ENCODE measurements around the gene FANCB. TPM values are rescaled to one million over a fixed set of nuclear protein-coding genes. Genes with fewer than 3 reads are reported as not detected.
A peak's percentile ranks its signal among the peaks of the same experiment; 100 is the strongest.

Gene FANCB
- total and polyA plus RNA-seq, 2 of the 8 experiments (the other 6 are each of a cell fraction or from before 2014, with no cell fraction given), result 1.9 to 13.8 TPM

- Histone ChIP-seq H2BK120ac (replicated peaks; ENCODE audit: low read depth, low read length) (no peak overlapping the region), H4K91ac (replicated peaks; ENCODE audit: insufficient read length, low read length) (no peak overlapping the region), H3K4me1 (replicated peaks in 1 of 4; ENCODE audit: control insufficient read depth in 3 of 4, insufficient read depth in 4 of 4, low read length in 3 of 4) (no peaks in the 10 kb centered on the region), H3K18ac (ENCODE audit: extremely low read depth, low read length) (no peak overlapping the region), H3K56ac (replicated peaks; ENCODE audit: insufficient read length, low read depth, low read length) (no peak overlapping the region), H3K4me2 (ENCODE audit: insufficient read depth in 1 of 2, low read depth in 2 of 2, low read length in 2 of 2) (peak overlapping the region; percentile 35 to 63), H2BK5ac (ENCODE audit: low read depth, low read length) (no peak overlapping the region), H4K8ac (ENCODE audit: extremely low read depth, insufficient read depth, low read length) (no peak overlapping the region), H3K79me1 (ENCODE audit: low read depth, low read length) (no peaks in the 10 kb centered on the region), H3K36me3 (ENCODE audit: control insufficient read depth in 2 of 4, insufficient read depth in 4 of 4, low read length in 3 of 4) (peaks cover 0 to 4% (median under 1%) of the 10 kb centered on the region in 4 experiments; a peak in 3 of 8 replicates), H3K27ac (ENCODE audit: low read depth, low read length) (no peak overlapping the region), H3K23me2 (ENCODE audit: low read depth, low read length) (0 out of 2 replicates have a peak, but pooled peaks cover 5% of the 10 kb centered on the region), H3K9ac (replicated peaks in 1 of 4; ENCODE audit: extremely low read depth in 1 of 4, low read depth in 3 of 4, low read length in 3 of 4) (peak overlapping the region in 2 of 4 experiments; percentile 63 to 77; a peak in 4 of 7 replicates), H2BK20ac (ENCODE audit: low read length) (no peak overlapping the region), H3K4me3 (ENCODE audit: extremely low read depth in 1 of 4, insufficient read depth in 2 of 4, low read depth in 3 of 4, low read length in 4 of 4) (peak overlapping the region; percentile 65 to 85 (median 72)), H3K79me2 (ENCODE audit: control insufficient read depth in 1 of 2, insufficient read depth in 2 of 2, low read length in 2 of 2) (peaks cover 0 to 57% of the 10 kb centered on the region in 2 experiments; a peak in 2 of 4 replicates), H2AFZ (ENCODE audit: low read length) (no peak overlapping the region), H4K5ac (ENCODE audit: insufficient read length, low read depth, low read length) (no peak overlapping the region), H3K4ac (replicated peaks; ENCODE audit: insufficient read length, low read depth, low read length) (no peak overlapping the region), H2BK15ac (ENCODE audit: low read length) (no peak overlapping the region), H3K27me3 (replicated peaks in 1 of 4; ENCODE audit: control insufficient read depth in 3 of 4, extremely low read depth in 1 of 4, insufficient read depth in 3 of 4, low read length in 3 of 4) (no peaks in the 10 kb centered on the region), H3K9me3 (ENCODE audit: insufficient read depth in 2 of 2, low read depth in 1 of 2, low read length in 1 of 2) (no peaks in the 10 kb centered on the region; a peak in 1 of 4 replicates), H2BK12ac (ENCODE audit: low read depth, low read length) (no peak overlapping the region), H3K14ac (ENCODE audit: insufficient read length) (no peak overlapping the region), H2AK5ac (ENCODE audit: low read depth, low read length) (no peak overlapping the region), H3K23ac (ENCODE audit: insufficient read length) (no peak overlapping the region), H4K20me1 (replicated peaks in 1 of 2; ENCODE audit: control insufficient read depth in 1 of 2, insufficient read depth in 2 of 2, low read length in 2 of 2) (no peaks in the 10 kb centered on the region)
- POLR2A ChIA-PET (ENCODE audit: partially characterized antibody), result no interaction called here
- DNase-seq (ENCODE audit: low read depth in 1 of 2, low spot score in 2 of 2), result no peak
- FAIRE-seq, result no peak
- 58% methylated on average over 2 of the region's 7 CpGs; no CpG with 5 or more reads in 1 of the 2 experiments for WGBS, 2 experiments (ENCODE audit: extremely low coverage in 1 of 2, insufficient coverage in 1 of 2, insufficient read length in 1 of 2, insufficient replicate concordance in 2 of 2, low coverage in 1 of 2, low lambda C conversion rate in 2 of 2, missing lambda C conversion rate in 1 of 2)
- CTCF ChIA-PET (ENCODE audit: partially characterized antibody), result interaction anchor here (0.6 kb wide), 1 partner anchor 185 kb away, joined by 3 read pairs; no protein-coding TSS in a partner anchor
- no peak for TF ChIP-seq MAFK (IDR thresholded peaks at IDR 0.05; ENCODE audit: low read depth, low read length)
- TF ChIP-seq SIRT6 (IDR thresholded peaks at IDR 0.05; ENCODE audit: low read length), result no peak
- no peak for TF ChIP-seq GTF2F1 (IDR thresholded peaks at IDR 0.05; ENCODE audit: borderline replicate concordance, low read depth, low read length)
- TF ChIP-seq FOSL1 (IDR thresholded peaks at IDR 0.05; ENCODE audit: insufficient read depth, low read depth, low read length), result no peak
- no peak for TF ChIP-seq EGR1 (IDR thresholded peaks at IDR 0.05; ENCODE audit: borderline replicate concordance, low read depth, low read length)
- no peak for TF ChIP-seq TBP (IDR thresholded peaks at IDR 0.05; ENCODE audit: low read depth, low read length)
- TF ChIP-seq KDM5A (IDR thresholded peaks at IDR 0.05; ENCODE audit: low read length), result no peak
- no peak for TF ChIP-seq YY1 (IDR thresholded peaks at IDR 0.05; ENCODE audit: low read depth, low read length)
- no peak for TF ChIP-seq CHD1 (IDR thresholded peaks at IDR 0.05; ENCODE audit: low read depth, low read length)
- TF ChIP-seq POU5F1 (IDR thresholded peaks at IDR 0.05; ENCODE audit: low read depth, low read length), result no peak
- no peak for TF ChIP-seq NRF1 (IDR thresholded peaks at IDR 0.05; ENCODE audit: low read depth, low read length)
- TF ChIP-seq TAF7 (optimal IDR thresholded peaks at IDR 0.05; ENCODE audit: borderline replicate concordance, low read depth, low read length), result no peak
- TF ChIP-seq SP4 (IDR thresholded peaks at IDR 0.05; ENCODE audit: low read length), result no peak
- no peak for TF ChIP-seq GABPA (IDR thresholded peaks at IDR 0.05; ENCODE audit: borderline replicate concordance, insufficient read depth, low read length)
- TF ChIP-seq POLR2AphosphoS5 (IDR thresholded peaks at IDR 0.05; ENCODE audit: low read depth, low read length), result no peak
- TF ChIP-seq KDM4A (IDR thresholded peaks at IDR 0.05; ENCODE audit: low read depth, low read length, severe bottlenecking), result no peak
Observed at GRCh38 chrX:14872355-14872754, 514 bp downstream of the FANCB start.

Measured in H1 (cell line).